Activated CD4-positive, alpha-beta memory T cell treated with anti-CD3 and anti-CD28 coated beads, Interleukin-2, amount 10 ng/mL, durations not matched to agents 7 days and 5 days (primary cell): Measurements from ENCODE around the gene CCDC69. TPM values are rescaled to one million over a fixed set of nuclear protein-coding genes. Genes with fewer than 3 reads are reported as not detected.

Experiments used
- CTCF ChIA-PET: fragments of 350-600 bp; sonication (Branson Sonifier 250); formaldehyde crosslinking; loops from one replicate; lab custom pipeline; 2021; ENCODE audit warnings: antibody characterized with exemption, inconsistent platforms; lab: Charles Lee
- POLR2A ChIA-PET: fragments of 350-600 bp; sonication (Branson Sonifier 250); formaldehyde crosslinking; loops from one replicate; lab custom pipeline; 2021; ENCODE audit warnings: antibody characterized with exemption; lab: Charles Lee
- DNase-seq: peaks from one replicate; pipeline ENCODE4 v3.0.0-alpha.2; 2020
- H3K27ac Mint-ChIP-seq: one replicate; pipeline ENCODE4 v1.8.0; 2021; ENCODE audit warnings: mild to moderate bottlenecking, mixed read lengths
- H3K27me3 Mint-ChIP-seq: one replicate; pipeline ENCODE4 v1.8.0; 2021; ENCODE audit warnings: mixed read lengths
- H3K36me3 Mint-ChIP-seq: one replicate; pipeline ENCODE4 v1.8.0; 2021; ENCODE audit warnings: low read depth, mixed read lengths
- H3K4me1 Mint-ChIP-seq: one replicate; pipeline ENCODE4 v1.8.0; 2021; ENCODE audit warnings: mixed read lengths
- H3K4me3 Mint-ChIP-seq: one replicate; pipeline ENCODE4 v1.8.0; 2021; ENCODE audit warnings: mild to moderate bottlenecking, mixed read lengths
- H3K9me3 Mint-ChIP-seq: one replicate; pipeline ENCODE4 v1.8.0; 2021; ENCODE audit warnings: mixed read lengths
- total RNA-seq, 2 experiments: library from RNA; stranded (reverse); gene quantifications; one replicate each; pipeline ENCODE4 v1.2.3, GENCODE V29; 2021

The CCDC69 gene
- total RNA-seq, 2 experiments from 2014 or later: 62.6 to 64.2 TPM

DNA sequence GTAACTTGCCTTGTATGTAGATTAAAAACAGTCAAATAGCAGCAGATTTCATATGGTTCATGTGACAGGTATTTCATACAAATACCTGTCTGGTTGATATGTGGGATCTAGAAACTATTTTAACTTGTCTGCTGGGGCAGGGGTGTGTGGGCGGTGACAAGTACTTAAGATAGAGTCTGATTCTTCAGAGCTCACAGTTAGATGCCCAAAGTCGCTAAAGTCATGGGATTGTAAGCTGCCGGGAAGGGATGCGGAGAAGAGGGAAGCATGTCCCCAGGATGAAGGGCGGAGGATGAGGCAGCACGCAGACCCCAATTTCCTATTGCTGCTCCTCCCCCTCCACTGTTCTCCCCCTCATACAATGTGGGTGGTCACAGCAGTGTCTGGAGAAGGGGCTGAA is 79.6 kb downstream of the CCDC69 start:
- CTCF ChIA-PET: interaction anchor here (0.8 to 3.8 kb wide), 4 partner anchors 11 to 29 kb away, joined by 3 to 27 read pairs (median 6); no protein-coding TSS in a partner anchor
- Mint-ChIP-seq H3K36me3 (peaks cover 85% of the 10 kb centered on the region), H3K4me1 (peaks cover 95% of the 10 kb centered on the region), H3K27ac (peak overlapping the region; percentile 36), H3K27me3 (no peaks in the 10 kb centered on the region), H3K4me3 (no peak overlapping the region), H3K9me3 (no peaks in the 10 kb centered on the region)
- POLR2A ChIA-PET: interaction anchor here (1.1 to 1.6 kb wide), 4 partner anchors 11 to 29 kb away, joined by 3 to 5 read pairs (median 4); no protein-coding TSS in a partner anchor
- no peak for DNase-seq

GRCh38 chr5:151143645-151144044 is 80.2 kb downstream of the CCDC69 start:
- no peaks in the 10 kb centered on the region for H3K9me3 Mint-ChIP-seq
- DNase-seq: no peak
- H3K36me3 Mint-ChIP-seq: peaks cover 85% of the 10 kb centered on the region
- no peaks in the 10 kb centered on the region for H3K27me3 Mint-ChIP-seq
- H3K4me1 Mint-ChIP-seq: peaks cover 95% of the 10 kb centered on the region
- peak overlapping the region; percentile 36 for H3K27ac Mint-ChIP-seq
- ChIA-PET POLR2A (interaction anchor here (1.4 to 1.7 kb wide), 4 partner anchors 11 to 28 kb away, joined by 4 to 7 read pairs (median 4); partner anchors contain the start of gene ANXA6), CTCF (interaction anchor here (1.1 to 3.8 kb wide), 4 partner anchors 18 to 95 kb away, joined by 3 to 27 read pairs (median 7); no protein-coding TSS in a partner anchor)
- H3K4me3 Mint-ChIP-seq: no peak overlapping the region

GRCh38 chr5:151142933-151143332 is 81.0 kb downstream of the CCDC69 start:
- Mint-ChIP-seq H3K27me3 (no peaks in the 10 kb centered on the region), H3K4me3 (no peak overlapping the region), H3K4me1 (peaks cover 95% of the 10 kb centered on the region), H3K9me3 (no peaks in the 10 kb centered on the region), H3K27ac (peak overlapping the region; percentile 36), H3K36me3 (peaks cover 85% of the 10 kb centered on the region)
- POLR2A ChIA-PET: interaction anchor here (0.6 to 2.7 kb wide), 4 partner anchors 9 to 62 kb away, joined by 3 to 30 read pairs (median 8); partner anchors contain the start of genes ANXA6 and TNIP1
- CTCF ChIA-PET: interaction anchor here (1.1 to 3.8 kb wide), 5 partner anchors 17 to 96 kb away, joined by 3 to 27 read pairs (median 5); no protein-coding TSS in a partner anchor
- DNase-seq: no peak

GRCh38 chr5:151141535-151141934 is 82.4 kb downstream of the CCDC69 start:
- peaks cover 88% of the 10 kb centered on the region for H3K36me3 Mint-ChIP-seq
- POLR2A ChIA-PET: interaction anchor here (0.6 to 2.7 kb wide), 7 partner anchors 10 to 73 kb away, joined by 3 to 30 read pairs (median 6); partner anchors contain the start of gene ANXA6
- no peaks in the 10 kb centered on the region for H3K27me3 Mint-ChIP-seq
- peak overlapping the region; percentile 21 for H3K4me3 Mint-ChIP-seq
- H3K9me3 Mint-ChIP-seq: no peaks in the 10 kb centered on the region
- CTCF ChIA-PET: interaction anchor here (1.2 to 3.8 kb wide), 7 partner anchors 12 to 97 kb away, joined by 3 to 27 read pairs (median 5); no protein-coding TSS in a partner anchor
- H3K27ac Mint-ChIP-seq: peak overlapping the region; percentile 70
- DNase-seq: peak; percentile 61
- peaks cover 93% of the 10 kb centered on the region for H3K4me1 Mint-ChIP-seq

- H3K27me3 Mint-ChIP-seq: no peaks in the 10 kb centered on the region
- H3K9me3 Mint-ChIP-seq: no peaks in the 10 kb centered on the region
- H3K4me1 Mint-ChIP-seq: peaks cover 89% of the 10 kb centered on the region
- peaks cover 89% of the 10 kb centered on the region for H3K36me3 Mint-ChIP-seq
- H3K27ac Mint-ChIP-seq: peak overlapping the region; percentile 32
- ChIA-PET POLR2A (interaction anchor here (0.6 to 2.7 kb wide), 9 partner anchors 9 to 73 kb away, joined by 3 to 30 read pairs (median 5); partner anchors contain the start of gene ANXA6), CTCF (interaction anchor here (1.2 to 3.8 kb wide), 7 partner anchors 8 to 26 kb away, joined by 3 to 27 read pairs (median 6); no protein-coding TSS in a partner anchor)
- peak overlapping the region; percentile 21 for H3K4me3 Mint-ChIP-seq
- DNase-seq: no peak
Measured at GRCh38 chr5:151140686-151141459, 83.0 kb downstream of the CCDC69 start.

GRCh38 chr5:151139646-151140045 is 84.2 kb downstream of the CCDC69 start:
- H3K4me1 Mint-ChIP-seq: peaks cover 78% of the 10 kb centered on the region
- ChIA-PET CTCF (interaction anchor here (2.1 kb wide), 1 partner anchor 9 kb away, joined by 6 read pairs; no protein-coding TSS in a partner anchor), POLR2A (interaction anchor here (1.0 to 1.7 kb wide), 5 partner anchors 9 to 58 kb away, joined by 3 to 7 read pairs (median 4); no protein-coding TSS in a partner anchor)
- peaks cover 88% of the 10 kb centered on the region for H3K36me3 Mint-ChIP-seq
- peak overlapping the region; percentile 31 for H3K27ac Mint-ChIP-seq
- H3K4me3 Mint-ChIP-seq: no peak overlapping the region
- no peaks in the 10 kb centered on the region for H3K27me3 Mint-ChIP-seq
- DNase-seq: no peak
- no peaks in the 10 kb centered on the region for H3K9me3 Mint-ChIP-seq

- no peak for DNase-seq
- Mint-ChIP-seq H3K4me3 (no peak overlapping the region), H3K4me1 (peaks cover 72% of the 10 kb centered on the region), H3K27me3 (no peaks in the 10 kb centered on the region), H3K36me3 (peaks cover 86% of the 10 kb centered on the region), H3K9me3 (no peaks in the 10 kb centered on the region), H3K27ac (peak overlapping the region; percentile 31)
- CTCF ChIA-PET: interaction anchor here (2.1 kb wide), 1 partner anchor 10 kb away, joined by 6 read pairs; no protein-coding TSS in a partner anchor
- POLR2A ChIA-PET: interaction anchor here (1.0 to 1.7 kb wide), 4 partner anchors 8 to 57 kb away, joined by 3 to 7 read pairs (median 4); no protein-coding TSS in a partner anchor
Measured at GRCh38 chr5:151139015-151139414, 84.9 kb downstream of the CCDC69 start.

GRCh38 chr5:151138114-151138513 is 85.8 kb downstream of the CCDC69 start:
- peaks cover 67% of the 10 kb centered on the region for H3K4me1 Mint-ChIP-seq

GRCh38 chr5:151137067-151137825 is 86.6 kb downstream of the CCDC69 start:
- Mint-ChIP-seq H3K27ac (no peak overlapping the region), H3K27me3 (no peaks in the 10 kb centered on the region), H3K4me3 (no peak overlapping the region), H3K9me3 (no peaks in the 10 kb centered on the region), H3K36me3 (peaks cover 86% of the 10 kb centered on the region), H3K4me1 (peaks cover 64% of the 10 kb centered on the region)
- POLR2A ChIA-PET: interaction anchor here (0.9 to 2.6 kb wide), 6 partner anchors 8 to 21 kb away, joined by 3 to 7 read pairs (median 4); no protein-coding TSS in a partner anchor
- no peak for DNase-seq
- CTCF ChIA-PET: interaction anchor here (1.4 to 4.8 kb wide), 3 partner anchors 11 to 21 kb away, joined by 5 to 35 read pairs (median 5); no protein-coding TSS in a partner anchor

More at GRCh38 chr5:151138114-151138513, 85.8 kb downstream of the CCDC69 start:
- ChIA-PET CTCF (interaction anchor here (1.4 to 4.8 kb wide), 2 partner anchors 12 to 22 kb away, joined by 5 to 35 read pairs; no protein-coding TSS in a partner anchor), POLR2A (interaction anchor here (0.9 to 2.6 kb wide), 4 partner anchors 8 to 20 kb away, joined by 3 to 7 read pairs (median 4); no protein-coding TSS in a partner anchor)
- no peak overlapping the region for H3K4me3 Mint-ChIP-seq
- peaks cover 86% of the 10 kb centered on the region for H3K36me3 Mint-ChIP-seq
- H3K9me3 Mint-ChIP-seq: no peaks in the 10 kb centered on the region
- H3K27ac Mint-ChIP-seq: peak overlapping the region; percentile 31
- DNase-seq: no peak
- no peaks in the 10 kb centered on the region for H3K27me3 Mint-ChIP-seq

DNA sequence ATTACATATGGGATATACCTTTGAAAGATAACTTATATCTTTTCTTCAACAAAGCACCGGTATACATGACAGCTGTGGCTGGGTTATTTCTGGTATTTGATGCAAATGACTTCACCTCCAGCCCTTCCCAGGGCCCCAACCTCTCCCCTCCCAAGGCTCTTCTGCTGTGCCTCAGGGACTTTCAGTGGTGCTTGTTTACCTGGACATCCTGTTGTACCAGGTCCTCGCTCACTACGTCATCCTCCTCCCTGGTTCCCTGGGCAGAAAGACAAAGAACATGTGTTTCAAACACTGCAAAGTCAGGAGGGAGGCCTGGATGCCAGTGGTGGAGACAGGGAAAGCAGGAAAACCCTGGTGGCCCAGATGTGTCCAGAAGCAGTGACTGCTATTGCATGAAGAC is 89.7 kb downstream of the CCDC69 start:
- ChIA-PET POLR2A (interaction anchor here (0.7 to 0.9 kb wide), 2 partner anchors 14 to 16 kb away, joined by 3 to 4 read pairs; no protein-coding TSS in a partner anchor), CTCF (interaction anchor here (0.7 to 4.8 kb wide), 4 partner anchors 8 to 105 kb away, joined by 3 to 35 read pairs (median 4); no protein-coding TSS in a partner anchor)
- H3K27me3 Mint-ChIP-seq: no peaks in the 10 kb centered on the region
- H3K27ac Mint-ChIP-seq: peak overlapping the region; percentile 14
- no peak overlapping the region for H3K4me3 Mint-ChIP-seq
- DNase-seq: no peak
- peaks cover 95% of the 10 kb centered on the region for H3K36me3 Mint-ChIP-seq
- H3K9me3 Mint-ChIP-seq: no peaks in the 10 kb centered on the region
- H3K4me1 Mint-ChIP-seq: peaks cover 53% of the 10 kb centered on the region

DNA sequence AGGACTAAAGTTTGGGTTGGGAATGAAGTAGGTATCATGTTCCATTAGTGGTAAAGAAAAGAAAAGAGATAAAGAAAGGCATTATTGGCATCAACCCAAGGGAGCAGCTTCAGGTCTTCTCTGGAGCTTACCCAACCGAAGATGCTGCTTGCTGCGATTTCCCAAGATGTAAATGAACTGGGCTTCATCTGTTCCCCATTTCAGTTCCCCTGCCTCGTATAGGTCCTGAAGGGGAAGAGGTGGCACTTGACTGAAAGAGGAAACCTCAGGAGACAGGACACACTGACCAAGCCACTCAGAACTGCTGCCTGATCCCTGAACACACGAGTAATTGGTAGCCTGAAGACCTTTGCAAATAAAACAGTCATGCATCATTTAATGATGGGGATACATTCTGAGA is 90.9 kb downstream of the CCDC69 start:
- POLR2A ChIA-PET: interaction anchor here (1.0 to 2.3 kb wide), 3 partner anchors 9 to 17 kb away, joined by 3 to 6 read pairs (median 4); no protein-coding TSS in a partner anchor
- Mint-ChIP-seq H3K36me3 (peaks cover 95% of the 10 kb centered on the region), H3K4me1 (peaks cover 47% of the 10 kb centered on the region), H3K27me3 (no peaks in the 10 kb centered on the region), H3K4me3 (no peak overlapping the region), H3K9me3 (no peaks in the 10 kb centered on the region), H3K27ac (no peak overlapping the region)
- DNase-seq: no peak
- CTCF ChIA-PET: interaction anchor here (0.7 to 2.5 kb wide), 5 partner anchors 32 to 835 kb away, joined by 3 to 10 read pairs (median 6); no protein-coding TSS in a partner anchor
